A549 (cell line): ENCODE data around the gene TTF2. TPM values are rescaled to one million over a fixed set of nuclear protein-coding genes. Genes with fewer than 3 reads are reported as not detected.

Experiments
- ATAC-seq, 2 experiments: fragments of 200-7000 bp in 1 of 2; fragments of >200 bp in 1 of 2; cut with Nextera tagmentation in 1 of 2; cut with Tn5 transposase in 1 of 2; 3 replicates each; pipeline versions ENCODE4 v1.8.0 to v1.9.1; 2018 to 2020; ENCODE audit warnings: mild to moderate bottlenecking in 1 of 2, moderate library complexity in 1 of 2
- CTCF ChIA-PET: fragments of 300-600 bp; sonication (Branson Sonifier 250); formaldehyde crosslinking; extraction: SDS; loops from one replicate; lab custom pipeline; 2021; ENCODE audit warnings: antibody characterized with exemption, inconsistent platforms; lab: Yijun Ruan, JAX
- POLR2A ChIA-PET: fragments of 350-600 bp; formaldehyde crosslinking; extraction: SDS; loops from one replicate; lab custom pipeline; 2021; ENCODE audit warnings: antibody characterized with exemption, inconsistent platforms; lab: Yijun Ruan, JAX
- DNase-seq, 2 experiments: peaks; one replicate each; pipeline versions ENCODE4 v3.0.0 to v3.0.0-alpha.2; 2011 to 2016; ENCODE audit warnings: low read depth in 1 of 2, low spot score in 1 of 2
- FAIRE-seq: peaks from 2 replicates; lab custom pipeline; 2011; peaks lifted over from hg19 to GRCh38; lab: Jason Lieb, UNC
- H3K27ac ChIP-seq, 2 experiments: fragments of >200 bp; sonication (Bioruptor Twin); formaldehyde crosslinking; 3 replicates each; pipeline ENCODE4 v1.5.1; 2016 to 2017
- H3K4me1 ChIP-seq: fragments of >200 bp; sonication (Bioruptor Twin); formaldehyde crosslinking; 3 replicates; pipeline ENCODE4 v1.6.1; 2016
- H3K4me2 ChIP-seq: fragments of >200 bp; sonication (Bioruptor Twin); formaldehyde crosslinking; 3 replicates; pipeline ENCODE4 v1.6.1; 2016
- H3K4me3 ChIP-seq: fragments of >200 bp; sonication (Bioruptor Twin); formaldehyde crosslinking; 3 replicates; pipeline ENCODE4 v1.5.1; 2016
- H3K9me3 ChIP-seq: fragments of >200 bp; sonication (Bioruptor Twin); formaldehyde crosslinking; 3 replicates; pipeline ENCODE4 v1.6.1; 2016
- CHD2 ChIP-seq: fragments of 150-350 bp; IDR thresholded peaks from 2 replicates; pipeline ENCODE4 v1.6.1; 2014; ENCODE audit warnings: low read length; ENCODE audit not compliant: partially characterized antibody
- EHMT2 ChIP-seq: fragments of 200-600 bp; sonication (generic); IDR thresholded peaks from 2 replicates; pipeline ENCODE4 v1.6.1; 2016; ENCODE audit warnings: antibody characterized with exemption, low read depth, mild to moderate bottlenecking, moderate library complexity
- GATA3 ChIP-seq: IDR thresholded peaks from 2 replicates; pipeline ENCODE4 v1.6.1; 2012; ENCODE audit warnings: borderline replicate concordance
- HOXA7 ChIP-seq: fragments of 250-450 bp; sonication (Bioruptor Pico); IDR thresholded peaks from 2 replicates; pipeline ENCODE4 v1.5.0; 2020; ENCODE audit warnings: mild to moderate bottlenecking, moderate library complexity
- HOXB5 ChIP-seq: fragments of 250-450 bp; sonication (Bioruptor Pico); IDR thresholded peaks from 2 replicates; pipeline ENCODE4 v1.5.0; 2020; ENCODE audit warnings: mild to moderate bottlenecking, moderate library complexity
- JUN ChIP-seq, 2 experiments: fragments of >200 bp; sonication (Bioruptor Twin); formaldehyde crosslinking; IDR thresholded peaks; 2 replicates in 1 of 2; 3 replicates in 1 of 2; pipeline ENCODE4 v1.6.1; 2016 to 2017
- KDM5A ChIP-seq: fragments of 200-600 bp; sonication (generic); IDR thresholded peaks from 2 replicates; pipeline ENCODE4 v1.6.1; 2016; ENCODE audit warnings: antibody characterized with exemption, mild to moderate bottlenecking
- MAZ ChIP-seq: fragments of 150-350 bp; IDR thresholded peaks from 2 replicates; pipeline ENCODE4 v1.6.1; 2014; ENCODE audit warnings: antibody characterized with exemption, low read depth, low read length, borderline replicate concordance
- MYC ChIP-seq: IDR thresholded peaks from 2 replicates; pipeline ENCODE4 v1.6.1; 2012; ENCODE audit warnings: mild to moderate bottlenecking, inconsistent platforms, low read length, improper control_type of control experiment, borderline replicate concordance
- NFE2L2 ChIP-seq: fragments of 150-350 bp; conservative IDR thresholded peaks from 2 replicates; pipeline ENCODE4 v1.6.1; 2014; ENCODE audit warnings: low read length
- PHF8 ChIP-seq: fragments of 200-600 bp; sonication (generic); IDR thresholded peaks from 2 replicates; pipeline ENCODE4 v1.6.1; 2016; ENCODE audit warnings: low read depth, mild to moderate bottlenecking, antibody characterized with exemption, moderate library complexity, borderline replicate concordance
- RARB ChIP-seq: fragments of 250-450 bp; sonication (Bioruptor Pico); IDR thresholded peaks from 2 replicates; pipeline ENCODE4 v1.8.0; 2021; ENCODE audit warnings: mild to moderate bottlenecking, moderate library complexity
- RCOR1 ChIP-seq: fragments of 150-350 bp; IDR thresholded peaks from 2 replicates; pipeline ENCODE4 v1.6.1; 2014; ENCODE audit warnings: antibody characterized with exemption, low read length, low read depth
- TFCP2L1 ChIP-seq: fragments of 250-450 bp; sonication (Bioruptor Pico); IDR thresholded peaks from 2 replicates; pipeline ENCODE4 v1.5.0; 2021; ENCODE audit warnings: mild to moderate bottlenecking
- ZFP36 ChIP-seq: fragments of 450-650 bp; IDR thresholded peaks from 2 replicates; pipeline ENCODE4 v1.6.1; 2014; ENCODE audit warnings: borderline replicate concordance; ENCODE audit not compliant: partially characterized antibody
- WGBS: methylation state at CpG from one replicate; pipeline ENCODE4 v1.1.6; 2017; ENCODE audit errors: missing lambda C conversion rate; 5-methylcytosine and 5-hydroxymethylcytosine counted together
- polyA plus RNA-seq, 4 experiments: library from polyadenylated mRNA; depleted of rRNA in 3 of 4; stranded (reverse); fragments of >200 nt; fragmentation: RNase III in 1 of 4; extraction: RNeasy Plus Mini Kit Qiagen cat#74134 plus additional on column Dnase treatment in 1 of 4; gene quantifications; 2 replicates in 3 of 4; 3 replicates in 1 of 4; pipeline ENCODE4 v1.2.3, GENCODE V29; 2011 to 2017
- TF ChIP-seq, protein P1 (sequence below): fragments of >200 bp; sonication (Bioruptor Twin); formaldehyde crosslinking; IDR thresholded peaks from 3 replicates; pipeline ENCODE4 v1.6.1; 2016
- TF ChIP-seq, protein P2 (sequence below): IDR thresholded peaks from 2 replicates; pipeline ENCODE4 v1.6.1; 2012
- TF ChIP-seq, protein P3 (sequence below): fragments of 150-350 bp; IDR thresholded peaks from 2 replicates; pipeline ENCODE4 v1.6.1; 2014; ENCODE audit warnings: low read depth, mild to moderate bottlenecking, low read length
- TF ChIP-seq, protein P4 (sequence below): IDR thresholded peaks from 2 replicates; pipeline ENCODE4 v1.6.1; 2012
- TF ChIP-seq, protein P5 (sequence below): fragments of 250-450 bp; sonication (Bioruptor Pico); IDR thresholded peaks from 2 replicates; pipeline ENCODE4 v1.5.0; 2021; ENCODE audit warnings: mild to moderate bottlenecking, moderate library complexity, borderline replicate concordance

Gene TTF2
- polyA plus RNA-seq, 2 of the 4 experiments (the other 2 are of a cell fraction): 16.5 to 26.6 TPM

DNA sequence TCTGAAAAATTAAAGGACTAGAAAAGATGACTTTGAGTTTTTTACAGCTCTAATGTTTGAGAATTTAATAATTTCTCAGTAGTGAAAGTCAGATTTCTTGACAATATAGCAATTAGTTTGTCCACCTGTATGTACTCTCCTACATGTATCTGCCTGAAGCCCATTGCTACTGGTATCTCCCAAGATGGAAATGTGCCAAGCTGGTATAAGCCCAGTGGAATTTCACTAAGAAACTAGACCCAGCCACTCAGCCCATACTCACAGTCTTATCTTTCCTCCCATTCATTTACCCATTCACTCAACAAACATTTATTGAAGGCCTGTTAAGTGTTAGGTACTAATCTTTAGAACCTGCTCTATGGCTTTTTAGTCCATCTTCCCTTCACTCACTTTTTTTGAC is 83.0 kb downstream of the TTF2 start:
- no peak overlapping the region for H3K4me3 ChIP-seq
- H3K4me1 ChIP-seq: peaks cover 20% of the 10 kb centered on the region
- ATAC-seq (no peak), FAIRE-seq (no peak), DNase-seq (no peak)
- ChIA-PET POLR2A (no interaction called here), CTCF (interaction anchor here (1.4 kb wide), 1 partner anchor 14 kb away, joined by 5 read pairs; no protein-coding TSS in a partner anchor)
- no peaks in the 10 kb centered on the region for H3K9me3 ChIP-seq
- H3K4me2 ChIP-seq: no peak overlapping the region
- TF ChIP-seq ZFP36: no peak
- TF ChIP-seq, protein P1, sequence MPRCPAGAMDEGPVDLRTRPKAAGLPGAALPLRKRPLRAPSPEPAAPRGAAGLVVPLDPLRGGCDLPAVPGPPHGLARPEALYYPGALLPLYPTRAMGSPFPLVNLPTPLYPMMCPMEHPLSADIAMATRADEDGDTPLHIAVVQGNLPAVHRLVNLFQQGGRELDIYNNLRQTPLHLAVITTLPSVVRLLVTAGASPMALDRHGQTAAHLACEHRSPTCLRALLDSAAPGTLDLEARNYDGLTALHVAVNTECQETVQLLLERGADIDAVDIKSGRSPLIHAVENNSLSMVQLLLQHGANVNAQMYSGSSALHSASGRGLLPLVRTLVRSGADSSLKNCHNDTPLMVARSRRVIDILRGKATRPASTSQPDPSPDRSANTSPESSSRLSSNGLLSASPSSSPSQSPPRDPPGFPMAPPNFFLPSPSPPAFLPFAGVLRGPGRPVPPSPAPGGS: no peak
- no peak for TF ChIP-seq KDM5A
- TF ChIP-seq HOXB5 (CRISPR knock-in tag): no peak
- TF ChIP-seq, protein P2, sequence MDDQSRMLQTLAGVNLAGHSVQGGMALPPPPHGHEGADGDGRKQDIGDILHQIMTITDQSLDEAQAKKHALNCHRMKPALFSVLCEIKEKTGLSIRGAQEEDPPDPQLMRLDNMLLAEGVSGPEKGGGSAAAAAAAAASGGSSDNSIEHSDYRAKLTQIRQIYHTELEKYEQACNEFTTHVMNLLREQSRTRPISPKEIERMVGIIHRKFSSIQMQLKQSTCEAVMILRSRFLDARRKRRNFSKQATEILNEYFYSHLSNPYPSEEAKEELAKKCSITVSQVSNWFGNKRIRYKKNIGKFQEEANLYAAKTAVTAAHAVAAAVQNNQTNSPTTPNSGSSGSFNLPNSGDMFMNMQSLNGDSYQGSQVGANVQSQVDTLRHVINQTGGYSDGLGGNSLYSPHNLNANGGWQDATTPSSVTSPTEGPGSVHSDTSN: no peak
- no peak for TF ChIP-seq PHF8
- TF ChIP-seq JUN (IDR thresholded peaks at IDR 0.05): no peak
- 0 out of 6 replicates have a peak overlapping the region, but pooled peaks of 1 of the 2 experiments have one; percentile 5 for H3K27ac ChIP-seq

DNA sequence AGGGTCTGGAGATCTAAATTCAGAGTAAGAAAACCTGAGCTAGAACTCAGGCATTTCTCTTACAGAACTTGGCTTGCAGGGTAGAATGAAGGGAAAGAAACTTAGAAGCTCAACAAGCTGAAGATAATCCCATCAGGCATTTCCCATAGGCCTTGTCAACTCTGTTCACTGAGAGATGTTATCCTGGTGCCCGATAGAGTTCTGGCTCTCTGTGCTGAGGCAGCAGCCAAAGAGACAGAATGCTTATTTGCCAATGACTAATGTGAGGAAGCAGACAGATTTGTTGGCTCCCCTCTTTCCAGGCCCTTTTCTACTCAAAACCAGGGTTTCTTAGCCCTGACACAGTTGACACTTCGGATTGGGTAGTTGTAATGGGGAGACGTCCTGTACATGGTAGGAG is 83.7 kb downstream of the TTF2 start:
- no peak overlapping the region for H3K4me2 ChIP-seq
- ChIA-PET POLR2A (no interaction called here), CTCF (interaction anchor here (1.4 kb wide), 1 partner anchor 15 kb away, joined by 5 read pairs; no protein-coding TSS in a partner anchor)
- TF ChIP-seq HOXB5 (CRISPR knock-in tag) (no peak), MYC (no peak), MAZ (no peak), EHMT2 (no peak), GATA3 (no peak), NFE2L2 (no peak), CHD2 (no peak), TFCP2L1 (CRISPR knock-in tag) (no peak), HOXA7 (CRISPR knock-in tag) (no peak), RCOR1 (no peak), RARB (CRISPR knock-in tag) (no peak)
- TF ChIP-seq, protein P3, sequence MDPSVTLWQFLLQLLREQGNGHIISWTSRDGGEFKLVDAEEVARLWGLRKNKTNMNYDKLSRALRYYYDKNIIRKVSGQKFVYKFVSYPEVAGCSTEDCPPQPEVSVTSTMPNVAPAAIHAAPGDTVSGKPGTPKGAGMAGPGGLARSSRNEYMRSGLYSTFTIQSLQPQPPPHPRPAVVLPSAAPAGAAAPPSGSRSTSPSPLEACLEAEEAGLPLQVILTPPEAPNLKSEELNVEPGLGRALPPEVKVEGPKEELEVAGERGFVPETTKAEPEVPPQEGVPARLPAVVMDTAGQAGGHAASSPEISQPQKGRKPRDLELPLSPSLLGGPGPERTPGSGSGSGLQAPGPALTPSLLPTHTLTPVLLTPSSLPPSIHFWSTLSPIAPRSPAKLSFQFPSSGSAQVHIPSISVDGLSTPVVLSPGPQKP: no peak
- TF ChIP-seq, protein P4, sequence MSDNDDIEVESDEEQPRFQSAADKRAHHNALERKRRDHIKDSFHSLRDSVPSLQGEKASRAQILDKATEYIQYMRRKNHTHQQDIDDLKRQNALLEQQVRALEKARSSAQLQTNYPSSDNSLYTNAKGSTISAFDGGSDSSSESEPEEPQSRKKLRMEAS: no peak
- TF ChIP-seq, protein P5, sequence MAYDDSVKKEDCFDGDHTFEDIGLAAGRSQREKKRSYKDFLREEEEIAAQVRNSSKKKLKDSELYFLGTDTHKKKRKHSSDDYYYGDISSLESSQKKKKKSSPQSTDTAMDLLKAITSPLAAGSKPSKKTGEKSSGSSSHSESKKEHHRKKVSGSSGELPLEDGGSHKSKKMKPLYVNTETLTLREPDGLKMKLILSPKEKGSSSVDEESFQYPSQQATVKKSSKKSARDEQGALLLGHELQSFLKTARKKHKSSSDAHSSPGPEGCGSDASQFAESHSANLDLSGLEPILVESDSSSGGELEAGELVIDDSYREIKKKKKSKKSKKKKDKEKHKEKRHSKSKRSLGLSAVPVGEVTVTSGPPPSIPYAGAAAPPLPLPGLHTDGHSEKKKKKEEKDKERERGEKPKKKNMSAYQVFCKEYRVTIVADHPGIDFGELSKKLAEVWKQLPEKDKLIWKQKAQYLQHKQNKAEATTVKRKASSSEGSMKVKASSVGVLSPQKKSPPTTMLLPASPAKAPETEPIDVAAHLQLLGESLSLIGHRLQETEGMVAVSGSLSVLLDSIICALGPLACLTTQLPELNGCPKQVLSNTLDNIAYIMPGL (CRISPR knock-in tag): no peak
- no peaks in the 10 kb centered on the region for H3K9me3 ChIP-seq
- peaks cover 27% of the 10 kb centered on the region for H3K4me1 ChIP-seq
- no peak for FAIRE-seq
- no peak overlapping the region for H3K4me3 ChIP-seq
- no peak for ATAC-seq
- no peak for DNase-seq
- 83% methylated on average over 3 of the region's 3 CpGs for WGBS
- H3K27ac ChIP-seq: no peak overlapping the region; a peak in 1 of 6 replicates
